Glutamatergic neuron (in vitro differentiated cells): ENCODE data around the gene DGKK. TPM values are rescaled to one million over a fixed set of nuclear protein-coding genes. Genes with fewer than 3 reads are reported as not detected.

Experiments used
- DNase-seq: peaks from one replicate; pipeline ENCODE4 v3.0.0; 2022
- H3K27ac Mint-ChIP-seq: one replicate; pipeline ENCODE4 v1.8.0; 2020; ENCODE audit warnings: mild to moderate bottlenecking, mixed read lengths, inconsistent platforms; ENCODE audit not compliant: unreplicated experiment
- H3K27me3 Mint-ChIP-seq: one replicate; pipeline ENCODE4 v1.8.0; 2020; ENCODE audit warnings: mild to moderate bottlenecking, moderate library complexity, mixed read lengths, inconsistent platforms; ENCODE audit not compliant: unreplicated experiment
- H3K36me3 Mint-ChIP-seq: one replicate; pipeline ENCODE4 v1.8.0; 2020; ENCODE audit warnings: mild to moderate bottlenecking, mixed read lengths, inconsistent platforms; ENCODE audit not compliant: unreplicated experiment
- H3K4me1 Mint-ChIP-seq: one replicate; pipeline ENCODE4 v1.8.0; 2020; ENCODE audit warnings: mild to moderate bottlenecking, low read depth, mixed read lengths, inconsistent platforms; ENCODE audit not compliant: unreplicated experiment
- H3K4me3 Mint-ChIP-seq: one replicate; pipeline ENCODE4 v1.8.0; 2020; ENCODE audit warnings: mild to moderate bottlenecking, mixed read lengths, inconsistent platforms; ENCODE audit not compliant: unreplicated experiment
- H3K9me3 Mint-ChIP-seq: one replicate; pipeline ENCODE4 v1.8.0; 2020; ENCODE audit warnings: mild to moderate bottlenecking, moderate library complexity, mixed read lengths, inconsistent platforms; ENCODE audit not compliant: unreplicated experiment
- total RNA-seq: library from RNA; stranded (reverse); fragmentation: NEBNext Ultra II Directional; extraction: Animal tissue kit (Norgen Biotek cat#: 25700); gene quantifications from one replicate; pipeline ENCODE4 v1.2.1, GENCODE V29; 2021; ENCODE audit not compliant: unreplicated experiment
- TF ChIP-seq, protein P1 (sequence below): fragments of 200-600 bp; sonication (generic); IDR thresholded peaks from one replicate; pipeline ENCODE4 v1.5.0; 2021; ENCODE audit not compliant: partially characterized antibody, unreplicated experiment

The DGKK gene
- total RNA-seq, 1 donor from 2014 or later, result not detected

DNA sequence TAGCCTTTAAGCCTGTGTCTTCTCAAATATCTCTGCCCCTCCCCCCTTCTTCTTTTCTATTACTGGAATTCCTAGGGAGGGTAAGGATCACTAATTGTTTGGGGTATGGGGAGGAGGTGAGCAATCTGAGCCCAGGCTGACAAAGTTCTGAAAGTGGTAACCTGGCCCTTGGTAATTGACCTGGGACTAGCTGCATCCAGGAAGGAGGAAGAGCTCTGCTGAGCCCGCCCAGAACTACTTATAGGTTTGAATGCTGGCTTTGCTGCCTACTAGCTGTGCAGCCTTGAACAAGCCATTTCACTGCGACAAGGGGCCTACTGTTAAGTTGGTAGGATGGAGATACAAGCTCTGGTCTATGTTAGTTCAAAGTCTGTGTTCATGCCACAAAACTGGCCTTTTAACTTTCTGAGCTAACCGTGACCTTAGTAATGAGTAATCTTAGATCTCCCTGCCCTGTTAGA is 37.8 kb downstream of the DGKK start:
- Mint-ChIP-seq H3K9me3 (peaks cover 2% of the 10 kb centered on the region), H3K4me1 (no peaks in the 10 kb centered on the region), H3K4me3 (no peak overlapping the region), H3K27me3 (no peaks in the 10 kb centered on the region), H3K36me3 (no peaks in the 10 kb centered on the region), H3K27ac (no peak overlapping the region)
- TF ChIP-seq, protein P1, sequence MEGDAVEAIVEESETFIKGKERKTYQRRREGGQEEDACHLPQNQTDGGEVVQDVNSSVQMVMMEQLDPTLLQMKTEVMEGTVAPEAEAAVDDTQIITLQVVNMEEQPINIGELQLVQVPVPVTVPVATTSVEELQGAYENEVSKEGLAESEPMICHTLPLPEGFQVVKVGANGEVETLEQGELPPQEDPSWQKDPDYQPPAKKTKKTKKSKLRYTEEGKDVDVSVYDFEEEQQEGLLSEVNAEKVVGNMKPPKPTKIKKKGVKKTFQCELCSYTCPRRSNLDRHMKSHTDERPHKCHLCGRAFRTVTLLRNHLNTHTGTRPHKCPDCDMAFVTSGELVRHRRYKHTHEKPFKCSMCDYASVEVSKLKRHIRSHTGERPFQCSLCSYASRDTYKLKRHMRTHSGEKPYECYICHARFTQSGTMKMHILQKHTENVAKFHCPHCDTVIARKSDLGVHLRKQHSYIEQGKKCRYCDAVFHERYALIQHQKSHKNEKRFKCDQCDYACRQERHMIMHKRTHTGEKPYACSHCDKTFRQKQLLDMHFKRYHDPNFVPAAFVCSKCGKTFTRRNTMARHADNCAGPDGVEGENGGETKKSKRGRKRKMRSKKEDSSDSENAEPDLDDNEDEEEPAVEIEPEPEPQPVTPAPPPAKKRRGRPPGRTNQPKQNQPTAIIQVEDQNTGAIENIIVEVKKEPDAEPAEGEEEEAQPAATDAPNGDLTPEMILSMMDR, result no peak
- no peak for DNase-seq

DNA sequence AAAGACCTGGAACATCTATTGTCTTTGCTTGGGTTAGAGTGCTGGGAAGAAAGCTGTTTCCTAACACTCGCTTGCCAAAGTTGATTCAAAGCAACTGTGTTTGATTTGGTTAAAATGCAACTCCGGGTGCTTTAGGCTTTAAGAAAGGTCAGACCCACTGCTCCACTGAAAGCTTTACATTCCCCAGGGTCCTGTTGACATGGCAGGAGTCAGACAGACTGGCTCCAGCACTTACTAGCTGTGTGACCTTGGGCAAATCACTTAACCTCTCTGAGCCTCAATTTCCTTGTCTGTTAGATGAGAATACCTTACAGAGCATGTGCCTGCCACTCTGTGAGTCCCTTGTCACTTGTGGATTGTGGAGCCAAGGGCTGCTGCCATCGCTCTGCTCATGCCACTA is 39.0 kb downstream of the DGKK start:
- no peaks in the 10 kb centered on the region for H3K36me3 Mint-ChIP-seq
- TF ChIP-seq, protein P1, result no peak
- no peak overlapping the region for H3K4me3 Mint-ChIP-seq
- peaks cover 2% of the 10 kb centered on the region for H3K9me3 Mint-ChIP-seq
- no peak overlapping the region for H3K27ac Mint-ChIP-seq
- no peak for DNase-seq
- H3K4me1 Mint-ChIP-seq, result no peaks in the 10 kb centered on the region
- no peaks in the 10 kb centered on the region for H3K27me3 Mint-ChIP-seq

DNA sequence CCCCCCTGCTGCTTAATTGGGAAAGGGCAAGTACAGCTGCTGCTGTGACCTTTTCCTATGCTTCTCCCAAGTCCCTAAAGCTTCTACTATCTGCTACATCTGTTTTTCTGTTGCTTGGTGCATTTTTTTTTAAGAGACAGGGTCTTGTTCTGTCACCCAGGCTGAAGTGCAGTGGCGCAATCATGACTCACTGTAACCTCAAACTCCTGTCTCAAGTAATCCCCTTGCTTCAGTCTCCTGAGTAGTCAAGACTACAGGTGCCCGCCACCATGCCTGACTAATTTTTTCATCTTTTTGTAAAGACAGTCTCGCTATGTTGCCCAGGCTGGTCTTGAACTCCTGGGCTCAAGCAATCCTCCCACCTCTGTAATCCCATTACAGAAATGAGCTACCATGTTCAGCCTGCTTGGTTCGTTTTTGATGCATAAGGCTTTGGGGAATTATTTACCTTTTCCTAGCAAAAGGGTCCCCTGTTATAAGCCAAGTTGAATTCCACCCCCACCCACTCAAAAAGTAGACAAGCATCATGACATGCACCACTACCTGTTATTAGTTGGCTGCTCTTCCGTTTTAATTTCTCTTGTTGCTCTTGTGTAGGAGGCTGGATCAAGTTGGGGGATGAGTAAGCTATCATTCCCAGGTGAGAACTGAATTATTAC is 39.6 kb downstream of the DGKK start:
- Mint-ChIP-seq H3K4me3 (no peak overlapping the region), H3K36me3 (no peaks in the 10 kb centered on the region), H3K27ac (no peak overlapping the region), H3K27me3 (no peaks in the 10 kb centered on the region), H3K9me3 (peaks cover 2% of the 10 kb centered on the region), H3K4me1 (no peaks in the 10 kb centered on the region)
- TF ChIP-seq, protein P1, result no peak
- DNase-seq, result no peak

DNA sequence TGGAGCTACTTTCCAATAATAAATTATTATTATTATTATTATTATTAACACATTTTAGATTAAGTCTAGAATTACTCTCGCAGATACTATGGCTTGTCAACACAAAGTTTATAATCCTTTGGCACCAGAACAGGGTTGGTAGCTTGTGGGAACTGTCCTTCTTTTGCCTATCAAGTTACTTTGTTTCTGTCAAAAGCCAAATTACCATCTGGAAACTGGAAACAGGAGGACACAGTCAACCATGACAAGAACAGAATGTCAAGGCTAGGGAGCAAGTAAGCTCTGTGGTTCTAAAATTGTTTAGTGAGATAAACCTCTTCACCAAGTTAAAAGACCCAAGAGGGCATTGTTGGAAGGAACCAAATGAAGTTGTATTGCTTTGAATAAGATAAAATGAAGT is 42.5 kb downstream of the DGKK start:
- Mint-ChIP-seq H3K4me3 (no peak overlapping the region), H3K4me1 (no peaks in the 10 kb centered on the region)

DNA sequence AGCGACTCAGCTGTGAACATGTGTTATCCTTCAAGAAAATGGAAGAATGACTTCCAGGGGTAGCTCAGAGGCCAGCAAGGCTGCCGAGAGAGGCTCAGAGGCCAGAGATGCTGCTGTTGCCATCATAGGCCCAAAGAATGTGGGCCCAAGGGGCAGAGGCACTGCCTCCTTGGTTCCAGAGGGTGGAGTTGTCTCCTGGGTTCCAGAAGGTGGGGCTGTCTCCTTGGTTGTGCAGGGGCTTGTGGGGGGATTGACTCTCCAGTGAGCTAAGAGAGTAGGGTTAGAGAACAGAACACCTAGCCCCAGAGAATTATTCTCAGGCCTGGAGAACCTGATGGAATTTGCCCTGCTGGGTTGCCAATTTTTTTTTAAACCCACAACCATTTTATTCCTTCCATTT is 62.6 kb downstream of the DGKK start:
- TF ChIP-seq, protein P1, result no peak
- H3K27ac Mint-ChIP-seq, result no peak overlapping the region
- H3K4me1 Mint-ChIP-seq, result no peaks in the 10 kb centered on the region
- H3K36me3 Mint-ChIP-seq, result no peaks in the 10 kb centered on the region
- no peak for DNase-seq
- H3K4me3 Mint-ChIP-seq, result no peak overlapping the region
- H3K9me3 Mint-ChIP-seq, result no peaks in the 10 kb centered on the region
- H3K27me3 Mint-ChIP-seq, result peaks cover 2% of the 10 kb centered on the region

More for the DNA sequence above, 42.5 kb downstream of the DGKK start:
- TF ChIP-seq, protein P1, result no peak
- Mint-ChIP-seq H3K36me3 (no peaks in the 10 kb centered on the region), H3K9me3 (peaks cover 2% of the 10 kb centered on the region), H3K27me3 (no peaks in the 10 kb centered on the region), H3K27ac (no peak overlapping the region)
- DNase-seq, result no peak
